HG02759 (cell line): ENCODE measurements around the gene BCAT1.
A peak's percentile ranks its signal among the peaks of the same experiment; 100 is the strongest.
"Not testable (repeated sequence)": the region's sequence is repeated elsewhere in the genome, so short reads cannot be mapped to it uniquely, and the experiment has no call there.

Experiments
- ATAC-seq: cut with Tn5 transposase; IDR thresholded peaks from one replicate; pipeline ENCODE4 v1.9.1; 2021; ENCODE audit warnings: mild to moderate bottlenecking, moderate library complexity; ENCODE audit not compliant: unreplicated experiment

The BCAT1 gene

DNA sequence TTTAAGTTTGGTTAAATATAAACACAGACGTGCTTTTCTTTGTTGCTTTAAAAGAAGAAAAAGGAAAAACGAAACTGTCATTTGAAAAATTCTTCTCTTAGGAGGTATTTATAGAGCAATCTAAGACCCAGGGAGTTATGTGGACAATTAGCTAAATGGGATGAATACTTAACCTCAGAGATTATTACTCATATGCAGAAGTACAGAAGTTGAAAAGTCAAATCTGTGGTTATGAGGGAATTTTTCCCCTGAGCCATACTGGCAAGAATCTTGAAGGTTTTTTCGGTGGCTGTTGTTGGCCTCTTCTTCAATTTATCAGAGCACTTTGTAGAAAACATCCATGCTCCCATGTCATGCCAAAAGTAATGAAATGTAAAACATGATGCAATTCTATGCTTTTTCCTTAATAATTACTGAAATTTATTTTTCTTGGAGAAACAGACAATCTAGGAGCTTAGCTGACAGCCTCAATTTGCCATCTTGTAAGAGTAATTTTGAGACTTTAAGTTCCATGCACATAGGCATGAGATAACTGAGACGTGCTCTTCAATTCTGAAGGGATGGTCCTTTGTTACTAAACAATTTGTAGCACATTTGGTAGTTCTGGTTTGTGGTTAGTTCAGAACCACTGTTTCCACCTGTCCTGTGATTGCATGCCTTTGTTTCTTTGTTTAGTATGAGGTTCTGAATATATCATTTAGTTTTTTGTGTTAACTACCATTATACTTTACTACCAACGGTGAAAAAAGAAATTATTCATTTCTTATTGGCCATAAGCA lies 126.6 kb downstream of the BCAT1 start:
- peak; percentile 90 for ATAC-seq

GRCh38 chr12:24821691-24822090 lies 127.2 kb downstream of the BCAT1 start:
- ATAC-seq = peak; percentile 66

- no peak for ATAC-seq
Observed at GRCh38 chr12:24820872-24821271, 128.0 kb downstream of the BCAT1 start.

DNA sequence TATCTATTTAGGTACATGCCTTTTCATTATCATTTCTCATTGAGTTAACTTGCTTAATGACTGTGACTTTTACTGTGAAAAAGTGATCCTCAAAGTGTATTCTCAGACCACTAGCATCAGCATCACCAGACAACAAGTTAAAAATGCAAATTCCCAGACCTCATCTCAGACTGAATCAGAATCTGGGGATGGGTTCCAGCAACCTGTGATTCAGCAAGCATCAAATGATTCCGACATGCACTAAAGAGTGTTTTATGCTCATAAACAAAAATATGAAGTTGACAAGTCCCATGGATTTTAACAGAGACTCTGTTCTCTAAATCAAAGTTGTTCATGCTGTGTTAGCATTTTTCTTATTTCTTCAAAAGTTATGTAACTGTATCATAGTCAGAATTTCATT lies 130.6 kb downstream of the BCAT1 start:
- ATAC-seq = no peak

GRCh38 chr12:24815114-24815423 lies 133.8 kb downstream of the BCAT1 start:
- ATAC-seq = peak; percentile 43

DNA sequence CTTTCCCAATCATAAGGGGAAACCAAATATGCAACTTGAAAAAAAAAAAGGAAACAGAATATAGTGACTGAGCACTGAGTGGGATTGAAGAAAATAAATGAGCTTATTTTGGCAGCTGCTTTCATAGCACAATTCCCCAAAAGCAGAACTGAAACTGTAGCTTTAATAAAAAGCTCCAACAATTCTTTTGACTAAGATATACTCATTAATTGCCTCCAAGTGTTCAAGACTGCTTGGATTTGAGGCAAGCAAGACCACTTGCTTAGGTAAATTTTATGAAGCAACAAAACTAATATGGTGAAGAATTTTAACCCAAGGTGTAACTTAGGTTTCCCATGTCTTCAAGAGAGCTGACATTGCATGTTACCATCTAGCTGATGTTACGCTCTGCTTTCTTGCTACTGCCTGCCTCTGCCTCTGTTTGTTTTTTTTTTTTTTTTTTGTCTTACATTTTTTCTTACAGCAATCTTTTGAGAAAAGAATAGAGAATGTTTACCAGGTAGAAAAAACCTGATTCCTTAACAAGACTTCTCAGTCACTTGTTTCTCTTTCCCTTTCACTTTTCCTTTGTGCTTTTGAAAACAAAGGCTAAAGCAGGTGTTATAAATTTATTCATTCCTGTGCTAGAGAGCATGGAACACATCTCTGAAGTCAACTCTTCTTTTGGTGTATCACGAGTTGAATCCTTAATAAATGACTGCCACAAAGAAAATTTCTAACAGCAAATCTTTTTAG lies 134.4 kb downstream of the BCAT1 start:
- peak; percentile 87 for ATAC-seq

- no peak for ATAC-seq
Observed at GRCh38 chr12:24810378-24810777, 138.5 kb downstream of the BCAT1 start.

DNA sequence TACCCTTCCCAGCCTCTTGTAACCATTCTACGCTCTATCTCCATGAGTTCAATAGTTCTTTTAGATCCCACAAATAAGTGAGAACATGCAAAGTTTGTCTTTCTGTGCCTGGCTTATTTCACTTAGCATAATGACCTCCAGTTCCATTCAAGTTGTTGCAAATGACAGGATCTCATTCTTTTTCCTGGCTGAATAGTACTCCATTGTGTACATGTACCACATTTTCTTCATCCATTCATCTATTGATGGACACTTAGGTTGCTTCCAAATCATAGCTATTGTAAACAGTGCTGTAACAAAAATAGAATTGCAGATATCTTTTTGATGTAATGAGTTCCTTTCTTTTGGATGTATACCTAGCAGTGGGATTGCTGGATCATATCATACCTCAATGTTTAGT lies 139.6 kb downstream of the BCAT1 start:
- ATAC-seq = not testable (repeated sequence)

- no peak for ATAC-seq
Observed at GRCh38 chr12:24808651-24809050, 140.2 kb downstream of the BCAT1 start.

- ATAC-seq = no peak
Observed at GRCh38 chr12:24806386-24806785, 142.5 kb downstream of the BCAT1 start.

GRCh38 chr12:24803430-24804245 lies 145.3 kb downstream of the BCAT1 start:
- no peak for ATAC-seq

GRCh38 chr12:24798335-24798734 lies 150.6 kb downstream of the BCAT1 start:
- ATAC-seq = peak; percentile 84

DNA sequence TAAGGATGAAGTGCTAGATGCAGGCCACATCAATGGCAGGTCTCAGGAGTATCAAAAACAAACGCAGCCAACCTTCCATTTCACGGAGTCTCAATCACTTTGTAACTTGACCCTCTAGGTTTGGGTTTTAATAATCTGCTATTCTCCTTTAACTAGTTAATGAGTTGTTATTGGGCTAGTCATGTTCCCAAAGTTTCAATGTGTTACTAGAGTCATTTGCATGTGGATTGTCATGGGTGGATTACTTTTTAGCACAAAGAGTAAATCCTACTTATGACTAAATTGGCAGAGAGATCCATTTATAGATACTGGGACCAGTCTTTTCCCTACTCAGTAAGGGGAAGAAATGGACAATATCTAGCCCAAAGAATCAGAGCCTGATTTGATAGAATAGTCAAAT lies 151.0 kb downstream of the BCAT1 start:
- ATAC-seq = peak; percentile 22

- no peak for ATAC-seq
Observed at GRCh38 chr12:24796876-24797275, 152.0 kb downstream of the BCAT1 start.

DNA sequence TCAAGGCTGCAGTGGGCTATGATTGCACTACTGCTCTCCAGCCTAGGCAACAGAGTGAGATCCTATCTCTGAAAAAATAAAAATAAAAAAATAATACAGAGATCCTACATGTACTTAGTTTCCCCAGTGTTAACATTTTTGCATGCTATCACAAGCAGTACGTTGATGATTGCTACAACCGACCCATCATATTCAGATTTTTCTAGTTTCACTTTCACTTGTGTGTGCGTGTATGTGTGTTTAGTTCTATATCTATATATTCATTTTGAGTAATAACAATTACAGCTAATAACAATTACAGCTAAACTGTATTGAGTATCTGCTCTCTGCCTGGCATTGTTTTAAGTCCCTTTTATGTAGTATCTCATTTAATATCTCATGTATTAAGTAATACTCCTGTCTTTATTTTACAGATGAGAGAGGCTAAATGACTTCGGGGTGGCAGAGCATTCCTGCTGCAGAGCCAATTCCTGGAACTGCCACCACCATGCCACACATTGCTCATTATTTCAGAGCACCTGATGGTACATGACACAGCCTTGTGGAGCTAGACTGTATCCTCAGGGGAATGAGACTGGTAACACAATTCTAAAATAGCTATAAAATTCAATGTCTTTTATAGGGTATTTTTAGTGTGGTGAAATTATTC lies 153.1 kb downstream of the BCAT1 start:
- ATAC-seq = peak; percentile 31

DNA sequence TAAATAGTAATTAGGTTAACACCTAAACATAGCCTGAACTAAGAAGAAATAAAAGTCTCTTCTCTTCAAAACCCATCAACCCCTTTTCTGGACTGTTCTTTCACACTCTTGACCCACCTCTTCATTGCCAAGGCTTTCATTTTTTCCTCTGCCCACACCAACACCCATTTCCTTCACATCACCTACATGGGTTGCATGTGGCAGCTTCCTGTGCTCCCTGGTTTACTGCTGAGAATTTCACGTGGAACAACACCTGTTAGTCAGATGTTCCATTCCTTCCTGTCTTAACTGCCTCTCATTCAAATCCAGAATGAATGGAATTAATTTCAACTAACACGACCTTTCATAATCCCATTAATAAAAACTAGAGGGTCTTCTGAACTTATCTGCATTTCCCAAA lies 157.3 kb downstream of the BCAT1 start:
- ATAC-seq = no peak

GRCh38 chr12:24788886-24789285 lies 160.0 kb downstream of the BCAT1 start:
- ATAC-seq = no peak

- no peak for ATAC-seq
Observed at GRCh38 chr12:24780697-24781368, 168.1 kb downstream of the BCAT1 start.

- ATAC-seq = peak; percentile 84
Observed at GRCh38 chr12:24778486-24779304, 170.2 kb downstream of the BCAT1 start.

DNA sequence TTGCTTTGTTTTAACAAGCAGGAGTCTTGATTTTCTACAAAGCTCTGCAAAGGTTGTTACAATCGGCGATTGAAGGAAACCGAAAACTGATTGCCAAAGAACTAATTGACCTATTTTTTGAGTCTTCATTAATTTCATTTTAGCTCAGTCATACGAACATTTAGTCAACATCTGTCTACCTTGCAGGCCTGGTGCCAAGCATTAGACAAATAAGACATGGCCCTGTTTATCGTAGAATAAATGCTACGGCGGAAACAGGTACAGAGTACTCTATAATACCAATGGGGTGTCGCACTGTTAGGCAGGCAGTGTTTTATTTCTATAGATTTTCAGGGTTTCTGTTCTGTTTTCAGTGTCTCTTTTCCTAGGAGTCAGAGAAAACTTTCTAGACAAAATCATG lies 171.5 kb downstream of the BCAT1 start:
- ATAC-seq = no peak
